IPS DF 6.9 (cell line): ENCODE measurements around the gene GRIA4.
"Not testable (repeated sequence)": the region's sequence is repeated elsewhere in the genome, so short reads cannot be mapped to it uniquely, and the experiment has no call there.

Experiments
- DNase-seq: peaks from one replicate; pipeline ENCODE4 v3.0.0-alpha.2; 2013; ENCODE audit warnings: low read depth, low spot score
- H3K27ac ChIP-seq: one replicate; pipeline ENCODE4 v1.5.1; 2013; ENCODE audit warnings: low read length, control low read depth
- H3K27me3 ChIP-seq: 2 replicates; pipeline ENCODE4 v1.6.1; 2013; ENCODE audit warnings: mild to moderate bottlenecking, low read length; ENCODE audit not compliant: control insufficient read depth, insufficient read depth
- H3K36me3 ChIP-seq: 2 replicates; pipeline ENCODE4 v1.6.1; 2013; ENCODE audit warnings: low read length; ENCODE audit not compliant: control insufficient read depth, insufficient read depth
- H3K4me1 ChIP-seq: 2 replicates; pipeline ENCODE4 v1.6.1; 2013; ENCODE audit warnings: low read length; ENCODE audit not compliant: control insufficient read depth, insufficient read depth
- H3K4me3 ChIP-seq: 2 replicates; pipeline ENCODE4 v1.5.1; 2013; ENCODE audit warnings: mild to moderate bottlenecking, low read length
- H3K9me3 ChIP-seq: 2 replicates; pipeline ENCODE4 v1.6.1; 2013; ENCODE audit warnings: low read length, inconsistent platforms; ENCODE audit not compliant: control insufficient read depth, insufficient read depth
- WGBS: extraction: QIAGEN DNeasy Blood & Tissue Kit; methylation state at CpG from one replicate; pipeline ENCODE4 v1.1.7; 2013; ENCODE audit warnings: mixed read lengths, missing lambda C conversion rate; ENCODE audit not compliant: insufficient read length, insufficient coverage; 5-methylcytosine and 5-hydroxymethylcytosine counted together

GRIA4 gene

GRCh38 chr11:105783216-105783615 lies 173.3 kb downstream of the GRIA4 start:
- H3K9me3 ChIP-seq = no peaks in the 10 kb centered on the region
- no peaks in the 10 kb centered on the region for H3K27me3 ChIP-seq
- WGBS = no CpG with 5 or more reads among the region's 2 CpGs
- no peaks in the 10 kb centered on the region for H3K36me3 ChIP-seq
- no peaks in the 10 kb centered on the region for H3K4me1 ChIP-seq
- no peak for DNase-seq
- H3K4me3 ChIP-seq = no peak overlapping the region
- H3K27ac ChIP-seq = no peak overlapping the region

DNA sequence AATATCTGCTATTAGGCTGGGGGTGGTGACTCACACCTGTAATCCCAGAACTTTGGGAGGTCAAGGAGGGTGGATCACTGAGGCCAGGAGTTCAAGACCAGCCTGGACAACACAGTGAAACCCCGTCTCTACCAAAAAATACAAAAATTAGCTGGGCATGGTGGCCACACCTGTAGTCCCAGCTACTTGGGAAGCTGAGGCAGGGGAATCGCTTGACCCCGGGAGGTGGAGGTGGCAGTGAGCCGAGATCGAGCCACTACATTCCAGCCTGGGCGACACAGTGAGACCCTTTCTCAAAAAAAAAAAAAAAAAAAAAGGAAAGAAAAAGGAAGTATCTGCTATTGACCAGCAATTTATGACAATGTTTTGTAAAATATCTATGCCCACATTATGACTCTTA lies 176.0 kb downstream of the GRIA4 start:
- not testable (repeated sequence) for H3K4me3 ChIP-seq, H3K27me3 ChIP-seq, H3K9me3 ChIP-seq, H3K27ac ChIP-seq, H3K4me1 ChIP-seq, DNase-seq, H3K36me3 ChIP-seq
- no CpG with 5 or more reads among the region's 6 CpGs for WGBS

DNA sequence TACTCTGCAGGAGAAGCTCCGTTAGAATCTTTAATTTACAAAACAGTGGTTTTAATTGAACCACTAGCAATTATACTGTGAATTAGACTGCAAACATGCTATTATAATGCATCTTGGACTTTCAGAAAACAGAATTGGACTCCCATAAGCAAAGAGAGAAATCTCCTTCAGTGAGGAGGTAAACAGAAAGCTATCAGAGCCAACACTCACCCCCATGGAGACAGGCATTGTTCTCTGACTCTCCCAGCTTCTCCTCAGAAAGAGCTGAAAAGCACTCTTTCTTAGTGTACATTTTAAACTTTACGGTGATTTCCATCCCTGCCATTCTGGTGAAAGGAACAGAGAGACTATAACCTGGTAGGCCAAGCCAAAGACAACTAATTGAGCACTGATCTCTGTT lies 176.9 kb downstream of the GRIA4 start:
- H3K27me3 ChIP-seq = no peaks in the 10 kb centered on the region
- no peaks in the 10 kb centered on the region for H3K36me3 ChIP-seq
- no peak for DNase-seq
- no peaks in the 10 kb centered on the region for H3K9me3 ChIP-seq
- no CpG with 5 or more reads among the region's 2 CpGs for WGBS
- no peaks in the 10 kb centered on the region for H3K4me1 ChIP-seq
- H3K27ac ChIP-seq = no peak overlapping the region
- H3K4me3 ChIP-seq = no peak overlapping the region

GRCh38 chr11:105789579-105790420 lies 179.9 kb downstream of the GRIA4 start:
- no peaks in the 10 kb centered on the region for H3K27me3 ChIP-seq
- H3K36me3 ChIP-seq = no peaks in the 10 kb centered on the region
- H3K4me1 ChIP-seq = no peaks in the 10 kb centered on the region
- DNase-seq = no peak
- H3K4me3 ChIP-seq = no peak overlapping the region
- no peak overlapping the region for H3K27ac ChIP-seq
- no peaks in the 10 kb centered on the region for H3K9me3 ChIP-seq
- no CpG with 5 or more reads among the region's 1 CpG for WGBS

- no peak overlapping the region for H3K27ac ChIP-seq
- DNase-seq = no peak
- H3K36me3 ChIP-seq = no peaks in the 10 kb centered on the region
- H3K27me3 ChIP-seq = no peaks in the 10 kb centered on the region
- H3K4me1 ChIP-seq = no peaks in the 10 kb centered on the region
- no peaks in the 10 kb centered on the region for H3K9me3 ChIP-seq
- WGBS = no CpG with 5 or more reads among the region's 3 CpGs
- H3K4me3 ChIP-seq = no peak overlapping the region
These were observed 181.0 kb downstream of the GRIA4 start for GRCh38 chr11:105790840-105791239.

- H3K36me3 ChIP-seq = no peaks in the 10 kb centered on the region
- no peaks in the 10 kb centered on the region for H3K27me3 ChIP-seq
- H3K9me3 ChIP-seq = no peaks in the 10 kb centered on the region
- H3K27ac ChIP-seq = no peak overlapping the region
- no peak overlapping the region for H3K4me3 ChIP-seq
- WGBS = no CpG with 5 or more reads among the region's 2 CpGs
- DNase-seq = no peak
- H3K4me1 ChIP-seq = no peaks in the 10 kb centered on the region
These were observed 183.2 kb downstream of the GRIA4 start for GRCh38 chr11:105793092-105793491.

- DNase-seq = no peak
- no peaks in the 10 kb centered on the region for H3K27me3 ChIP-seq
- H3K36me3 ChIP-seq = no peaks in the 10 kb centered on the region
- H3K9me3 ChIP-seq = no peaks in the 10 kb centered on the region
- H3K4me3 ChIP-seq = no peak overlapping the region
- no peak overlapping the region for H3K27ac ChIP-seq
- no CpG with 5 or more reads among the region's 2 CpGs for WGBS
- H3K4me1 ChIP-seq = no peaks in the 10 kb centered on the region; the same call in 1 of the 2 replicates
These were observed 189.4 kb downstream of the GRIA4 start for GRCh38 chr11:105799263-105799662.

GRCh38 chr11:105799728-105800462 lies 190.0 kb downstream of the GRIA4 start:
- no peaks in the 10 kb centered on the region for H3K9me3 ChIP-seq
- H3K4me1 ChIP-seq = no peaks in the 10 kb centered on the region; the same call in 1 of the 2 replicates
- no peaks in the 10 kb centered on the region for H3K27me3 ChIP-seq
- WGBS = no CpG with 5 or more reads among the region's 2 CpGs
- no peak overlapping the region for H3K4me3 ChIP-seq
- DNase-seq = no peak
- no peak overlapping the region for H3K27ac ChIP-seq
- no peaks in the 10 kb centered on the region for H3K36me3 ChIP-seq

GRCh38 chr11:105802390-105802789 lies 192.5 kb downstream of the GRIA4 start:
- no peak overlapping the region for H3K27ac ChIP-seq
- no peaks in the 10 kb centered on the region for H3K9me3 ChIP-seq
- H3K36me3 ChIP-seq = no peaks in the 10 kb centered on the region
- H3K4me3 ChIP-seq = no peak overlapping the region
- no peaks in the 10 kb centered on the region for H3K27me3 ChIP-seq
- no peaks in the 10 kb centered on the region; the same call in 1 of the 2 replicates for H3K4me1 ChIP-seq
- DNase-seq = no peak

DNA sequence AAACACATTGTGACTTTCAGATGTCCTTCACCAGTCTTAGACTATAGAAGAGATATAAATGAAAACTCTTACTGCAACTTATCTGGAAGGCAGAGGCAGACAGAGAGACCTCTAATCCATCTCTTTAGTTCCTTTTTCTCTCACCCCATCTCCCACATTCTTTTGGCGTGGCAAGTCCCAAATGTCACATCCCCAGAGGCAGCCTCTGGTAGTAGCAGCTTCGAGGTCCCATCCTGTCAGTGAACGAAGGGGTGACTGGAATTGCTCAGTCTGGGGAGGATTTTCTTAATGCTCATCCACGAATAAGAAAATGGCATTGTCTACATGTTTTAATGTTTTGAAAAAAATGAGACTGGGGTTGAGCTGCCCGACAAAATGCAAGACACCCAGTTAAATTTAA lies 201.4 kb downstream of the GRIA4 start:
- Histone ChIP-seq H3K4me3 (no peak overlapping the region), H3K27me3 (no peaks in the 10 kb centered on the region), H3K27ac (no peak overlapping the region), H3K4me1 (no peaks in the 10 kb centered on the region), H3K36me3 (no peaks in the 10 kb centered on the region), H3K9me3 (no peaks in the 10 kb centered on the region)
- no CpG with 5 or more reads among the region's 5 CpGs for WGBS
- DNase-seq = no peak
